ENCODE data around the gene ACSF2. TPM values are rescaled to one million over a fixed set of nuclear protein-coding genes. Genes with fewer than 3 reads are reported as not detected.

Gene ACSF2
- total RNA-seq, 6 donors from 2014 or later, result 52.3 to 239 (median 120) TPM

- TF ChIP-seq CTCF (IDR thresholded peaks at IDR 0.05), result no peak
- no peak for TF ChIP-seq EP300 (IDR thresholded peaks at IDR 0.05)
- no peak for TF ChIP-seq POLR2A (IDR thresholded peaks at IDR 0.05)
- no peak for TF ChIP-seq POLR2AphosphoS5 (IDR thresholded peaks at IDR 0.05)
- WGBS, 2 donors, result 48 to 61% methylated on average over 3 of the region's 3 CpGs
- no peaks in the 10 kb centered on the region for H3K27me3 ChIP-seq
- no peak overlapping the region for H3K27ac ChIP-seq
- no peak for DNase-seq
- no peak for ATAC-seq (ENCODE audit: low FRiP score in 2 of 2)
- H3K9me3 ChIP-seq, result no peaks in the 10 kb centered on the region
- no peaks in the 10 kb centered on the region for H3K4me1 ChIP-seq
- H3K36me3 ChIP-seq, result peaks cover 44 to 70% (median 66%) of the 10 kb centered on the region in 4 donors
- no peak overlapping the region for H3K4me3 ChIP-seq
These were observed 44.1 kb upstream of the ACSF2 start for GRCh38 chr17:50381920-50382319.

- DNase-seq (no peak), ATAC-seq (ENCODE audit: low FRiP score in 2 of 2) (no peak)
- no peaks in the 10 kb centered on the region for H3K27me3 ChIP-seq
- H3K27ac ChIP-seq, result no peak overlapping the region
- no peak overlapping the region for H3K4me3 ChIP-seq
- TF ChIP-seq POLR2AphosphoS5 (IDR thresholded peaks at IDR 0.05) (no peak), CTCF (IDR thresholded peaks at IDR 0.05) (no peak), EP300 (IDR thresholded peaks at IDR 0.05) (no peak), POLR2A (IDR thresholded peaks at IDR 0.05) (no peak)
- 94 to 96% methylated on average over 9 to 12 of the region's 12 CpGs for WGBS, 2 donors
- H3K9me3 ChIP-seq, result no peaks in the 10 kb centered on the region
- H3K36me3 ChIP-seq, result peaks cover 50 to 80% (median 76%) of the 10 kb centered on the region in 4 donors
- H3K4me1 ChIP-seq, result no peaks in the 10 kb centered on the region
These were observed 43.1 kb upstream of the ACSF2 start for GRCh38 chr17:50382931-50383330.

- Histone ChIP-seq H3K27me3 (no peaks in the 10 kb centered on the region), H3K27ac (no peak overlapping the region)
- 77 to 84% methylated on average over 3 of the region's 3 CpGs for WGBS, 2 donors
These were observed 39.5 kb upstream of the ACSF2 start for GRCh38 chr17:50386510-50386909.

GRCh38 chr17:50388728-50389127 lies 37.3 kb upstream of the ACSF2 start:
- no peak for TF ChIP-seq EP300 (IDR thresholded peaks at IDR 0.05)
- no peak for TF ChIP-seq POLR2AphosphoS5 (IDR thresholded peaks at IDR 0.05)
- Histone ChIP-seq H3K4me3 (no peak overlapping the region), H3K36me3 (peaks cover 74 to 100% (median 91%) of the 10 kb centered on the region in 4 donors), H3K4me1 (no peaks in the 10 kb centered on the region), H3K27me3 (no peaks in the 10 kb centered on the region), H3K27ac (no peak overlapping the region), H3K9me3 (no peaks in the 10 kb centered on the region)
- no peak for ATAC-seq (ENCODE audit: low FRiP score in 2 of 2)
- WGBS, 2 donors, result 95 to 96% methylated on average over 3 of the region's 3 CpGs
- no peak for DNase-seq

More at GRCh38 chr17:50386510-50386909, 39.5 kb upstream of the ACSF2 start:
- Histone ChIP-seq H3K36me3 (peaks cover 63 to 100% (median 91%) of the 10 kb centered on the region in 4 donors), H3K4me3 (no peak overlapping the region), H3K9me3 (no peaks in the 10 kb centered on the region), H3K4me1 (no peaks in the 10 kb centered on the region)
- DNase-seq, result no peak
- no peak for TF ChIP-seq EP300 (IDR thresholded peaks at IDR 0.05)
- no peak for TF ChIP-seq POLR2A (IDR thresholded peaks at IDR 0.05)
- no peak for TF ChIP-seq CTCF (IDR thresholded peaks at IDR 0.05)
- peak in 1 of 2 donors; percentile 32 for ATAC-seq (ENCODE audit: low FRiP score in 2 of 2)

GRCh38 chr17:50389534-50389933 lies 36.5 kb upstream of the ACSF2 start:
- H3K27me3 ChIP-seq, result no peaks in the 10 kb centered on the region
- H3K9me3 ChIP-seq, result no peaks in the 10 kb centered on the region
- no peak for ATAC-seq (ENCODE audit: low FRiP score in 2 of 2)
- DNase-seq, result no peak
- peaks cover 0 to 3% (median under 1%) of the 10 kb centered on the region in 4 donors for H3K4me1 ChIP-seq
- H3K4me3 ChIP-seq, result no peak overlapping the region
- no peak overlapping the region for H3K27ac ChIP-seq
- H3K36me3 ChIP-seq, result peaks cover 68 to 100% (median 91%) of the 10 kb centered on the region in 4 donors
- 95 to 98% methylated on average over 6 of the region's 6 CpGs for WGBS, 2 donors
- TF ChIP-seq EP300 (IDR thresholded peaks at IDR 0.05), result no peak
- TF ChIP-seq CTCF (IDR thresholded peaks at IDR 0.05), result no peak
- no peak for TF ChIP-seq POLR2A (IDR thresholded peaks at IDR 0.05)
- TF ChIP-seq POLR2AphosphoS5 (IDR thresholded peaks at IDR 0.05), result no peak

All from upper lobe of left lung (tissue), 6 donors.